ENCODE data around the gene CSTF1.

- TF ChIP-seq GATA2 (IDR thresholded peaks at IDR 0.05; ENCODE audit: low read depth, low read length) (no peak), GATA3 (IDR thresholded peaks at IDR 0.05; ENCODE audit: low read depth, low read length) (no peak)
Observed at GRCh38 chr20:56438284-56438683, 45.8 kb downstream of the CSTF1 start.

Measured in SH-SY5Y (cell line).